ENCODE measurements around the gene HTRA2.

The HTRA2 gene

GRCh38 chr2:74572178-74572925, 42.6 kb downstream of the HTRA2 start:
- no peak for TF ChIP-seq EZH2 (IDR thresholded peaks at IDR 0.05; ENCODE audit: borderline replicate concordance, low read length)
- TF ChIP-seq CTCF (IDR thresholded peaks at IDR 0.05; ENCODE audit: low read length), result peak; percentile 39; the same call in 1 of the 2 replicates
- Histone ChIP-seq H3K4me3 (ENCODE audit: low read depth, low read length, poor library complexity, severe bottlenecking) (no peak overlapping the region), H3K9ac (ENCODE audit: low read length) (no peak overlapping the region), H4K20me1 (ENCODE audit: insufficient read depth, low read length) (no peaks in the 10 kb centered on the region), H3F3A (ENCODE audit: insufficient read depth, low read length) (no peaks in the 10 kb centered on the region), H3K36me3 (ENCODE audit: insufficient read depth, low read length) (no peaks in the 10 kb centered on the region), H3K4me2 (ENCODE audit: low read length) (no peak overlapping the region), H3K27ac (ENCODE audit: low read depth, low read length, poor library complexity, severe bottlenecking) (no peak overlapping the region), H3K9me3 (ENCODE audit: low read length) (no peaks in the 10 kb centered on the region), H3K4me1 (ENCODE audit: insufficient read depth, low read length, severe bottlenecking) (peaks cover 25% of the 10 kb centered on the region), H3K27me3 (ENCODE audit: insufficient read depth, low read length) (no peaks in the 10 kb centered on the region), H2AFZ (ENCODE audit: low read length) (no peak overlapping the region), H3K79me2 (ENCODE audit: insufficient read depth, low read length) (no peaks in the 10 kb centered on the region), H3K9me2 (ENCODE audit: low read depth, low read length) (no peaks in the 10 kb centered on the region)

GRCh38 chr2:74573747-74574562, 44.2 kb downstream of the HTRA2 start:
- Histone ChIP-seq H3K4me1 (ENCODE audit: insufficient read depth, low read length, severe bottlenecking) (peaks cover 25% of the 10 kb centered on the region), H3K4me2 (ENCODE audit: low read length) (peak overlapping the region; percentile 40), H2AFZ (ENCODE audit: low read length) (peak overlapping the region; percentile 93), H3K9me3 (ENCODE audit: low read length) (no peaks in the 10 kb centered on the region), H3K36me3 (ENCODE audit: insufficient read depth, low read length) (no peaks in the 10 kb centered on the region), H4K20me1 (ENCODE audit: insufficient read depth, low read length) (no peaks in the 10 kb centered on the region), H3K9me2 (ENCODE audit: low read depth, low read length) (no peaks in the 10 kb centered on the region), H3K27me3 (ENCODE audit: insufficient read depth, low read length) (no peaks in the 10 kb centered on the region), H3K4me3 (ENCODE audit: low read depth, low read length, poor library complexity, severe bottlenecking) (peak overlapping the region; percentile 32), H3F3A (ENCODE audit: insufficient read depth, low read length) (no peaks in the 10 kb centered on the region), H3K9ac (ENCODE audit: low read length) (no peak overlapping the region), H3K79me2 (ENCODE audit: insufficient read depth, low read length) (no peaks in the 10 kb centered on the region), H3K27ac (ENCODE audit: low read depth, low read length, poor library complexity, severe bottlenecking) (no peak overlapping the region)
- TF ChIP-seq CTCF (IDR thresholded peaks at IDR 0.05; ENCODE audit: low read length) (no peak), EZH2 (IDR thresholded peaks at IDR 0.05; ENCODE audit: borderline replicate concordance, low read length) (no peak)

GRCh38 chr2:74575320-74575719, 45.6 kb downstream of the HTRA2 start:
- Histone ChIP-seq H3K27ac (ENCODE audit: low read depth, low read length, poor library complexity, severe bottlenecking) (no peak overlapping the region), H3K9me3 (ENCODE audit: low read length) (no peaks in the 10 kb centered on the region), H2AFZ (ENCODE audit: low read length) (no peak overlapping the region), H3K27me3 (ENCODE audit: insufficient read depth, low read length) (no peaks in the 10 kb centered on the region), H3K4me2 (ENCODE audit: low read length) (no peak overlapping the region), H3K4me3 (ENCODE audit: low read depth, low read length, poor library complexity, severe bottlenecking) (no peak overlapping the region), H3K9ac (ENCODE audit: low read length) (no peak overlapping the region), H3K9me2 (ENCODE audit: low read depth, low read length) (no peaks in the 10 kb centered on the region), H3F3A (ENCODE audit: insufficient read depth, low read length) (no peaks in the 10 kb centered on the region), H3K4me1 (ENCODE audit: insufficient read depth, low read length, severe bottlenecking) (peaks cover 25% of the 10 kb centered on the region), H3K79me2 (ENCODE audit: insufficient read depth, low read length) (no peaks in the 10 kb centered on the region), H3K36me3 (ENCODE audit: insufficient read depth, low read length) (no peaks in the 10 kb centered on the region), H4K20me1 (ENCODE audit: insufficient read depth, low read length) (no peaks in the 10 kb centered on the region)
- no peak for TF ChIP-seq EZH2 (IDR thresholded peaks at IDR 0.05; ENCODE audit: borderline replicate concordance, low read length)
- TF ChIP-seq CTCF (IDR thresholded peaks at IDR 0.05; ENCODE audit: low read length), result no peak

Data from OCI-LY1 (cell line).